GM12875 (cell line): Measurements from ENCODE around the gene MGAT1.
A peak's percentile ranks its signal among the peaks of the same experiment; 100 is the strongest.

ENCODE experiments used
- H3K4me3 ChIP-seq: one replicate; pipeline ENCODE4 v1.5.1; 2011; ENCODE audit warnings: low read depth, low read length, control low read depth
- CTCF ChIP-seq: IDR thresholded peaks from 2 replicates; pipeline ENCODE4 v1.5.1; 2011; ENCODE audit warnings: low read depth, mild to moderate bottlenecking, control low read depth, inconsistent platforms, low read length, moderate library complexity, borderline replicate concordance; ENCODE audit not compliant: insufficient read depth

MGAT1 gene

GRCh38 chr5:180811623-180812124 lies 9.1 kb upstream of the MGAT1 start:
- no peak overlapping the region for H3K4me3 ChIP-seq
- TF ChIP-seq CTCF = no peak

- peak overlapping the region; percentile 80 for H3K4me3 ChIP-seq
- TF ChIP-seq CTCF = no peak
Observed at GRCh38 chr5:180810959-180811622, 8.5 kb upstream of the MGAT1 start.

- peak overlapping the region; percentile 80 for H3K4me3 ChIP-seq
- TF ChIP-seq CTCF = no peak
Observed at GRCh38 chr5:180810210-180810958, 7.8 kb upstream of the MGAT1 start.

GRCh38 chr5:180809403-180810209 lies 7.0 kb upstream of the MGAT1 start:
- H3K4me3 ChIP-seq = peak overlapping the region; percentile 80
- no peak for TF ChIP-seq CTCF

GRCh38 chr5:180808461-180809000 lies 5.9 kb upstream of the MGAT1 start:
- TF ChIP-seq CTCF = no peak
- peak overlapping the region; percentile 80 for H3K4me3 ChIP-seq

GRCh38 chr5:180807654-180808414 lies 5.2 kb upstream of the MGAT1 start:
- TF ChIP-seq CTCF = no peak
- peak overlapping the region; percentile 80 for H3K4me3 ChIP-seq
